HuH-7 (cell line): Measurements from ENCODE around the gene HSPA5.
"Not testable (repeated sequence)": the region's sequence is repeated elsewhere in the genome, so short reads cannot be mapped to it uniquely, and the experiment has no call there.

Experiments
- DNase-seq: peaks from one replicate; pipeline ENCODE4 v3.0.0; 2011; ENCODE audit warnings: low spot score

The HSPA5 gene

GRCh38 chr9:125241000-125241862, at the start of gene HSPA5:
Gene HSPA5 (minus strand): TSS chr9:125241343. CDS start chr9:125241126, 217 bp downstream.
- DNase-seq = peak; percentile 97

GRCh38 chr9:125286935-125287433, 45.8 kb upstream of the HSPA5 start:
- DNase-seq = not testable (repeated sequence)

DNA sequence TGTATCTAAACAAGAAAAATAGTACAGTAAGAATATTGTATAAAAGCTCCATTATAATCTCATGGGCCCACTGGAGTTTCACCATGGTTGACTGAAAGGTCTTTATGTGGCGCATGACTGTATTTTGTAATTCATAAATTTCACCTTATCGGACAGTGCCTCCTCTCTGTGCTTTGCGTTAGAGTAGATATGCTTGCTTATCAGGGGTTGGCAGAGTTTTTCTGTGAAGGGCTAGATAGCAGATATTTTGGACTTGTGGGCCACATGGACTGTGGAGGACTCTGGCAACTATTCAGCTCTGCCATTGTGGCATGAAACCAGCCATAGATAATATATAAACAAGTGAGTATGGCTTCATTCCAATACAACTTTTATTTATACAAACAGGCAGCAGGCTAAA, 43.7 kb upstream of the HSPA5 start:
- DNase-seq = no peak

DNA sequence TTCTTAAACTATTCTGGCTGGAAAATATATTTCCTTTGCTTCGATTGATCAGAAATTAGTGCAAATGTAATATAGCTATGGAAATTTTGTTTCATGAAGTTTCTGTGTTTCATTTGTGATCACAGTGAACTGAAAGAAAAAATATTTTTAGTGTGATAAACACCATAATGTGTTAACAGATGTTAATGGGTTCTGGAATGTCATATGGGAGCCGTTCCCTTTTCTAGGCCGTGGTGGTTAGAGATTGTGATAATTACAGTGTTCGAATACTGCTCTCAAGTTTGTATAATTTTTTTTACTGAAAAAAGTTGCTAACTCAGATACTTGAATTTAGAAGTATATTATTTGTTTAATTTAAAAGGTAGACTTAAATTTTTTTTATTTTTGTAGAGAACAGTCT, 39.8 kb upstream of the HSPA5 start:
- no peak for DNase-seq

DNA sequence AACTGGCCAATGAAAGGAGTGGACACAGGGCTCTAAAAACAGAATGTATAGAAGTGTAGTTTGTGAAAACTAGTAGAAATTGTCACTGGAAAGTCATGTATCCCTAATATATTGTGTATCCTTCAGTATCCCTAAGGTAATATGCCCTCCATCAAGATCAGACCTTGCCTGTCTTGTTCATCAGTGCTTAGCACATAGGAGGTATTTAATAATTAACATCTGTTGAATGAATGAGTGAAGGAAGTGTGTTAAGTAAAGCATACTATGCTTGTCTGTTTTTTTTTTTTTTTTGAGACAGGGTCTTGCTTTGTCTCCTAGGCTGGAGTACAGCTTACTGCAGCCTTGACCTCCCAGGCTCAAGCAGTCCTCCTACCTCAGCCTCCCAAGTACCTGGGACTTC, 36.3 kb upstream of the HSPA5 start:
- DNase-seq = no peak

- DNase-seq = no peak
Measured at GRCh38 chr9:125276771-125277170, 35.6 kb upstream of the HSPA5 start.

GRCh38 chr9:125272697-125273096, 31.6 kb upstream of the HSPA5 start:
- no peak for DNase-seq

DNA sequence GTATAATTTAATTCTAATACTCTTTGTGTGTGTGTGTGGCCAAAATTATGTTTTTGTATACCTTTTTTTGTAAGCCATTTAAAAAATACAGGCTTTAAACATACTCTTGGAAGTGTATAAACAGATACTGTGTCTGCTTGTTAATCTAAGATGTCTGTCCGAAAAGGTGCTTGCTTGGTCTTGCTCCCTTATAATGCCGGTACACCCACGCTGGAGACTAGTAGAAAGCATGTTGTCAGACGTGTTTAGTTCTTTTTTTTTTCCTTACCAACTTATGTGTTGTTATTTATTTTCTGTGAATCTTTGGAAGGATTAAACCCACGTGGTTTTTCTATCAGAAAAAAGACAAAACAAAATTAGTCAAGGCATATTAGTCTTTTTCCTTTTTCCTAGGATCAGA, 29.9 kb upstream of the HSPA5 start:
- no peak for DNase-seq

GRCh38 chr9:125269014-125269397, 27.9 kb upstream of the HSPA5 start:
- DNase-seq = no peak

DNA sequence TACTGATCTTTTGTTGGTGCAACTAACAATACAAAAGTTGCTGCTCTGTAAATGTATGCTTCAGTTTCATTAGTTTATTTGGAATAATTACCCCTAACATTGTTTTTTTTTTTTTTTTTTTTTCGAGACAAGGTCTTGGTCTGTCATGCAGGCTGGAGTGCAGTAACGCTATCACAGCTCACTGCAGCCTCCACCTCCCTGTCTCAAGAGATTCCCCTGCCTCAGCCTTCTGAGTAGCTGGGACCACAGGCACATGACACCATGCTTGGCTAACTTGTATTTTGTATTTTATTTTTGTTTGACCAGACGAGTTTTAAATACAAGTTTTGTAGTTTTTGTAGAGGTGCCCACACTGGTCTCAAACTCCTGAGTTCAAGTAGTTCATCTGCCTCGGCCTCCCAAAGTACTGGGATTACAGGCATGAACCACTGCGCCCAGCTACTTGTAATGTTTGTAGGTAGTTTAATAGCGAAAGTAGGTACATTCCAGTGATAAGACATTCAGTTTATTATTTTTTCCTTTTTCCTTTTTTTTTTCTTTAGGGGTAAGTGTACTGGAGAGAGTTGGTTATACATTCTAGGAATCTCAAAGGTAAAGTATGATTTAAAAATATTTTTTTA, 27.4 kb upstream of the HSPA5 start:
- DNase-seq = no peak

DNA sequence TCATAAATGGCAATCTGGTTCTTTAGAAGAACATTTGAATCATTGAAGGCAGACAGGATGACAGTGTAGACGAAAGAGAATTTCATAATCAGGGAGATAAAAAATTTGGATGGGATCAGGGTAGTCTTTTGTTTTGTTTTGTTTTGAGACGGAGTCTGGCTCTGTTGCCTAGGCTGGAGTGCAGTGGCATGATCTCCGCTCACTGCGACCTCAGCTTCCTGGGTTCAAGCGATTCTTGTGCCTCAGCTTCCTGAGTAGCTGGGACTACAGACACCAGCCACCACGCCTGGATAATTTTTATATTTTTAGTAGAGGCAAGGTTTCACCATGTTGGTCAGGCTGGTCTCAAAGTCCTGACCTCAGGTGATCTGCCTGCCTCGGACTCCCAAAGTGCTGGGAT, 22.9 kb upstream of the HSPA5 start:
- not testable (repeated sequence) for DNase-seq

GRCh38 chr9:125262294-125262991, 21.3 kb upstream of the HSPA5 start:
- no peak for DNase-seq

DNA sequence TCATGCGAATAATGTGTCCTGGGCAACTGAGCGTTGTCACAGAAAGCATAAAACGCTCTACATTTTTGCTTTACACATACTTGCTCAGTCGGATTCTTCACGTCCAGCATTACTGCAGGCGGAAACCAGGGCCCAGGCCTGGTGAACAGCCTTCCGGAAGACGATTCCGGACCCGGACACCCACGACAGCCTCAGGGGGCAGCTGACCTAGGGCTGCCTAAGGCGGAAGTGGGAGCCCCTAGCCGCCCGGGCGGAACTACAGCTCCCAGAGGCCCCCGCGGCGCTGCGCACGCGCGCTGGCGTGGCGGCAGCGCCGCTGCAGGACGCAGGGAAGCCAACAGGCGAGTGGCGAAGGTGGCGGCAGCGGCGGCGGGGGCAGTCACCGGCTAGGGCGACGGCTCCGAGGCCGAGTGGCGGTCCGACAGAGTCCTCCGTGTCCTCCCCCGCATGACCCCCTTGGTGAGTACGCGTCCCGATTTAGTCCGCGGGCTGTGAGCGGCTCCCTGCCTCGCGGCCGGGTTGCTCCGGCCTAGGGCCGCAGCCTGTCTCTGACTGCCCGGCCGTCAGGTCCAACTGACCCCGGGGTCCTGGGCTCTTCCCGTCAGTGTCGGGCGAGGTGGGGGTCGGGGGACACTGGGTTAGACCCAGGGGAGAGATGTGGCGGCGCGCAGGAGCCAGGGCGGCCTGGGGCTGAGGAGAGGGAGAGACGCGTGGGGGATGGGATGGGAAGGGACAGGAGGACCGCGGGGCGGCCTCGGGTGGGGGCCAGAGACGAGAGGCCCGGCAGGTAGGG, 20.6 kb upstream of the HSPA5 start, which contains the start of gene GAPVD1:
Gene GAPVD1 (plus strand): TSS at position 326 of the 793 bp plus-strand sequence. CDS start 37,096 bp downstream, outside the sequence.
- peak; percentile 96 for DNase-seq

DNA sequence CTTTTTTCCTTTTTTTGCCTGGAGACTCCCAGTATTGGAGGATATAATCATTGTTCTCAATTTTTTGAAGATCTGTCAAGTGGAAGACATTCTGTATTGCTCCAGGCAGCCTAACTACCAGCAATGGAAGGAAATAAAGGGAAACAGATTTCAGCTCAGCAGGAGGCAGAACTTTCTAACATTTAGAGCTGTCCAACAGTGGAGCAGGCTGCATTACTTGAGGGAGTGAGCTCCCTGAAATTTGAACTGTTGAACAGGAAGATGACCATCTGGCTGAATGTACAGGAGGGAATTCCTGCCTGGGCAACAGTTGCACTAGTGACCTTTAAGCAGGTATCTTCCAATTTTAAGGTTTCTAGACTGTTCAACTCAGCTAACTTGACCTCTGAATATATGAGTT, 19.4 kb upstream of the HSPA5 start:
- DNase-seq = no peak

- DNase-seq = no peak
Measured at GRCh38 chr9:125258832-125259534, 17.8 kb upstream of the HSPA5 start.

DNA sequence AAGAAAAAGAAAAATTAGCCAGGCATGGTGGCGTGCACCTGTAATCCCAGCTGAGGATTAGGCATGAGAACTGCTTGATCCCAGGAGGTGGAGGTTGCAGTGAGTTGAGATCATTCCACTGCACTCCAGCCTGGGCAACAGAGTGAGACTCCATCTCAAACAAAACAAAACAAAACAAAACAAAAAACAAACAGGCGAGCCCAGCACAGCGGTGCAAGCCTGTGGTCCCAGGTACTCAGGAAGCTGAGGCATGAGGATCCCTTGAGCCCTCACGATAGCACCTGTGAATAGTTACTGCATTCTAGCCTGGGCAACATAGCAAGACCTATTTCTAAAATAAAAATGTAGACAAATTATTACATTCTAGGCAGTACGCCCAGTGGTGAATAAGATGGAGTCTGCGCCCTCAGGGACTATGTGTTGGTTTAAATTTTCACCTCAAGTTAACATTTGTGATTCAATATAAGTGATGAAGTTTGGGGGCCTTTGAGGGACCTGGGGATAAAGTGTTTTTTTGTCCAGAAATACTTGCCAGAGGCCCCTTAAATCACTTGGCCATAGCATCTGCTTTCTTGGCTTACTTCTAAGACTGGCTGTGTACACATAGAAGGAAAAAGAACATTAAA, 17.1 kb upstream of the HSPA5 start:
- no peak for DNase-seq

- DNase-seq = peak; percentile 44
Measured at GRCh38 chr9:125255781-125256391, 14.7 kb upstream of the HSPA5 start.

- no peak for DNase-seq
Measured at GRCh38 chr9:125254231-125254630, 13.1 kb upstream of the HSPA5 start.

DNA sequence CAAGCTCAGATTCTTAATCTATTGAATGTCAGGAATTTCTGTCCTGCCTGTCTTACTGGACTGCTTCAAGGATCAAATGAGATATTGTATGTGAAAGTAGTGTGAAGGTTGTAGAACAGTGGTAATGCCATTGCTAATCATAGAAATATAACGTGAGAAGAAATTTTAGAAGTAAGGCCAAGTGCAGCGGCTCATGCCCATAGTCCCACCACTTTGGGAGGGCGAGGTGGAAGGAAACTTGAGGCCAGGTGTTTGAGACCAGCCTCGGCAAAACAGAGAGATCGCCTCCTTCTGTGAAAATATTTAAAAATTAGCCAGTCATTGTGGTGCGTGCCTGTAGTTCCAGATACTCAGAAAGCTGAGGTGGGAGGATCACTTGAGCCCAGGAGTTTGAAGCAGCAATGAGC, 5.1 kb upstream of the HSPA5 start:
- DNase-seq = no peak

- no peak for DNase-seq
Measured at GRCh38 chr9:125243792-125244260, 2.7 kb upstream of the HSPA5 start.
